Loucy (cell line): Measurements from ENCODE around the gene PNLIPRP1.

ENCODE experiments used
- H2AFZ ChIP-seq: fragments of 200-600 bp; sonication (generic); 2 replicates; pipeline ENCODE4 v1.6.0; 2016; ENCODE audit warnings: antibody characterized with exemption, mild to moderate bottlenecking, low read length, moderate library complexity
- H3F3A ChIP-seq: fragments of 200-600 bp; 2 replicates; pipeline ENCODE4 v1.6.0; 2016; ENCODE audit warnings: antibody characterized with exemption, low read depth, mild to moderate bottlenecking
- H3K27me3 ChIP-seq: fragments of 200-600 bp; sonication (generic); 2 replicates; pipeline ENCODE4 v1.6.1; 2014; ENCODE audit warnings: low read length, mild to moderate bottlenecking; ENCODE audit not compliant: insufficient read depth, poor library complexity, severe bottlenecking
- H3K36me3 ChIP-seq: fragments of 200-600 bp; sonication (generic); 2 replicates; pipeline ENCODE4 v1.6.1; 2016; ENCODE audit warnings: low read length; ENCODE audit not compliant: insufficient read depth
- H3K4me1 ChIP-seq: fragments of 200-600 bp; sonication (generic); 2 replicates; pipeline ENCODE4 v1.5.1; 2014; ENCODE audit warnings: low read length, mild to moderate bottlenecking; ENCODE audit not compliant: insufficient read depth, poor library complexity, severe bottlenecking
- H3K4me2 ChIP-seq: fragments of 200-600 bp; sonication (generic); 2 replicates; pipeline ENCODE4 v1.6.0; 2014; ENCODE audit warnings: antibody characterized with exemption, low read length, low read depth, mild to moderate bottlenecking; ENCODE audit not compliant: poor library complexity, severe bottlenecking
- H3K4me3 ChIP-seq: fragments of 200-600 bp; sonication (generic); 2 replicates; pipeline ENCODE4 v1.5.1; 2014; ENCODE audit warnings: low read length, mild to moderate bottlenecking, mixed read lengths; ENCODE audit not compliant: poor library complexity, severe bottlenecking
- H3K79me2 ChIP-seq: fragments of 200-600 bp; sonication (generic); 2 replicates; pipeline ENCODE4 v1.6.1; 2014; ENCODE audit warnings: low read length; ENCODE audit not compliant: insufficient read depth
- H3K9ac ChIP-seq: fragments of 200-600 bp; sonication (generic); 2 replicates; pipeline ENCODE4 v1.6.0; 2014; ENCODE audit warnings: mild to moderate bottlenecking, low read depth, low read length, moderate library complexity; ENCODE audit not compliant: poor library complexity, severe bottlenecking
- H3K9me2 ChIP-seq: fragments of 200-600 bp; sonication (generic); replicated peaks from 2 replicates; pipeline ENCODE4 v1.6.1; 2016; ENCODE audit warnings: low read depth, low read length, mixed read lengths
- H3K9me3 ChIP-seq: fragments of 200-600 bp; sonication (generic); 2 replicates; pipeline ENCODE4 v1.6.1; 2014; ENCODE audit warnings: mild to moderate bottlenecking, antibody characterized with exemption, low read length, low read depth; ENCODE audit not compliant: insufficient read depth
- H4K20me1 ChIP-seq: fragments of 200-600 bp; sonication (generic); 2 replicates; pipeline ENCODE4 v1.6.0; 2014; ENCODE audit warnings: antibody characterized with exemption, low read length, mild to moderate bottlenecking; ENCODE audit not compliant: insufficient read depth, poor library complexity, severe bottlenecking
- EZH2phosphoT487 ChIP-seq: fragments of 200-600 bp; IDR thresholded peaks from 2 replicates; pipeline ENCODE4 v1.6.1; 2018; ENCODE audit warnings: antibody characterized with exemption, mild to moderate bottlenecking, moderate library complexity, borderline replicate concordance
- TF ChIP-seq, protein P1 (sequence below): fragments of 200-600 bp; sonication (generic); conservative IDR thresholded peaks from 2 replicates; pipeline ENCODE4 v1.5.1; 2014; ENCODE audit warnings: mild to moderate bottlenecking, antibody characterized with exemption, low read length

PNLIPRP1 gene

DNA sequence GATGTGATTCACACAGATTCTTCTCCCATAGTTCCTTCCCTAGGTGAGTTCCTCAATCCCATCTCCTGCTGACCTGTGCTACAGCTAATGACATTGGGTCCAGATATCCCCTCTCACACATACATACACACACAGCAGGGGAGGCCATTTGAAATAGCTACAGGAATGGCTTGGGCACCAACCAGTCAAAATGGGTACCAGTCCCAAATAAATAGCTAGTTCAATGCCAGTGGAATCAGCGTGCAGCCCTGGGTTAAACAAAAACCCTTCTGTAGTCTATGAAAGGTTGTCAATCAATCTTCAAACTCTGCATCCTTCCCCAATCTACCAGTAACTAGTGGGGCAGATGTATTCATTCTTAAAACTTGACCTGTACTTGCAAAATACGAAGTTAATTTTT, 39.3 kb downstream of the PNLIPRP1 start:
- Histone ChIP-seq H3F3A (no peaks in the 10 kb centered on the region), H2AFZ (no peak overlapping the region), H3K9me2 (no peaks in the 10 kb centered on the region), H4K20me1 (no peaks in the 10 kb centered on the region), H3K4me2 (no peak overlapping the region), H3K4me1 (no peaks in the 10 kb centered on the region), H3K79me2 (no peaks in the 10 kb centered on the region), H3K36me3 (no peaks in the 10 kb centered on the region), H3K9me3 (no peaks in the 10 kb centered on the region), H3K4me3 (no peak overlapping the region), H3K27me3 (no peaks in the 10 kb centered on the region), H3K9ac (no peak overlapping the region)
- no peak for TF ChIP-seq EZH2phosphoT487

DNA sequence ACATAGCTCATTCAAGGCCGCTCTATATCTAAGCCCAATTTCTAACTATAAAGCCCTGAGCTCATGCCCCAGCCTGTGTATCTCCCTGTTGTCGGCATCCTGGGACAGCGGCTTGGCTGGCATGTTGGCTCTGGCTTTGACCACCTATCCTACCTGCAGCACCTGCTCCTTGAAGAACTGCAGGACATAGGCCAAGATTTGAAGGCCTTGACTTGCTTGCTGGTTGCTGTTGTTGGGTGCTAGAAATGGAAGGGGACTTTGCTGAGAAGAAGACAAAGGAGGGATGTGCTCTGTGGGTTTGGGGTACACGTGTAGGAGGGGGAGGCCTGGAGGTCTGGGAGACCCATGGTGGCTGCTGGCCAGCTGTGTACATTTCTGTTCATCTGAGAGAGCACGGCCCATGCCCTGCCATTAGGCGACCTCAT, 41.1 kb downstream of the PNLIPRP1 start:
- no peaks in the 10 kb centered on the region for H3K9me2 ChIP-seq
- no peaks in the 10 kb centered on the region for H3F3A ChIP-seq
- no peak overlapping the region for H3K4me3 ChIP-seq
- TF ChIP-seq, protein P1, sequence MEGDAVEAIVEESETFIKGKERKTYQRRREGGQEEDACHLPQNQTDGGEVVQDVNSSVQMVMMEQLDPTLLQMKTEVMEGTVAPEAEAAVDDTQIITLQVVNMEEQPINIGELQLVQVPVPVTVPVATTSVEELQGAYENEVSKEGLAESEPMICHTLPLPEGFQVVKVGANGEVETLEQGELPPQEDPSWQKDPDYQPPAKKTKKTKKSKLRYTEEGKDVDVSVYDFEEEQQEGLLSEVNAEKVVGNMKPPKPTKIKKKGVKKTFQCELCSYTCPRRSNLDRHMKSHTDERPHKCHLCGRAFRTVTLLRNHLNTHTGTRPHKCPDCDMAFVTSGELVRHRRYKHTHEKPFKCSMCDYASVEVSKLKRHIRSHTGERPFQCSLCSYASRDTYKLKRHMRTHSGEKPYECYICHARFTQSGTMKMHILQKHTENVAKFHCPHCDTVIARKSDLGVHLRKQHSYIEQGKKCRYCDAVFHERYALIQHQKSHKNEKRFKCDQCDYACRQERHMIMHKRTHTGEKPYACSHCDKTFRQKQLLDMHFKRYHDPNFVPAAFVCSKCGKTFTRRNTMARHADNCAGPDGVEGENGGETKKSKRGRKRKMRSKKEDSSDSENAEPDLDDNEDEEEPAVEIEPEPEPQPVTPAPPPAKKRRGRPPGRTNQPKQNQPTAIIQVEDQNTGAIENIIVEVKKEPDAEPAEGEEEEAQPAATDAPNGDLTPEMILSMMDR = no peak
- TF ChIP-seq EZH2phosphoT487 = no peak
- no peaks in the 10 kb centered on the region for H4K20me1 ChIP-seq
- no peaks in the 10 kb centered on the region for H3K9me3 ChIP-seq
- no peak overlapping the region for H3K9ac ChIP-seq
- no peak overlapping the region for H2AFZ ChIP-seq
- peaks cover 13% of the 10 kb centered on the region for H3K27me3 ChIP-seq
- H3K4me2 ChIP-seq = no peak overlapping the region
- no peaks in the 10 kb centered on the region for H3K36me3 ChIP-seq
- no peaks in the 10 kb centered on the region for H3K79me2 ChIP-seq
- H3K4me1 ChIP-seq = no peaks in the 10 kb centered on the region

DNA sequence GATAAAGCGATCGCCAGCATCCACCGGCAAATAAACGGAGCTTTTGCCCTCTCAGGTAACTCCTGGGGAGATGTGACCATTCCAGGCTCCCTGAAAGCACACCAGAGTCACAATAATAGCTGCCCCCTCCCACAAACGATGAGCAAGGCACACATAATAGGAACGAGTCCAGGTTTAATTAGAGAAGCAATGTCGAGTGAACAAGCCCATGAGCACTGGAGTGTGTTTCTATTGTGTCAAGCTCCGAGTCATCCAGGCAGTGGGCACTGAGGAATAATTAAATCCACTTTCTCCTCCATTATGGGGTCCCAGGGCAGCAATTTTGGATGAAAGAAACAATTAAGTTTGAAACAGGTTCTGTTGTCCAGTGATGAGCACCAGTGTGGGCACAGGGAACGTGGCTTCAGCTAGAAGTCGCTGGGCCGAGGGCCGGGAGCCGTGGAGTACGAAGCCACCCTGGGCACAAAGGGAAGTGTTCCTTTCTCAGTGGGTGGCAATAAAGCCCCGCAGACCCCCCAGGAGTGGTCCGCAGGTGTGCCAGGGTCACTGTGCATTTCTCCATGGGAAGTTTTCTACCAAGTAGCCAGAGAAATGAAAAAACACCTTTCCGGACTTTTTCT, 41.9 kb downstream of the PNLIPRP1 start:
- Histone ChIP-seq H3K27me3 (peaks cover 13% of the 10 kb centered on the region), H4K20me1 (no peaks in the 10 kb centered on the region), H3F3A (no peaks in the 10 kb centered on the region), H3K9ac (no peak overlapping the region), H3K79me2 (no peaks in the 10 kb centered on the region), H3K36me3 (no peaks in the 10 kb centered on the region), H3K9me2 (no peaks in the 10 kb centered on the region), H2AFZ (no peak overlapping the region), H3K4me2 (no peak overlapping the region), H3K9me3 (no peaks in the 10 kb centered on the region), H3K4me3 (no peak overlapping the region), H3K4me1 (peaks cover 5% of the 10 kb centered on the region)
- TF ChIP-seq EZH2phosphoT487 = no peak
- TF ChIP-seq, protein P1 = no peak

DNA sequence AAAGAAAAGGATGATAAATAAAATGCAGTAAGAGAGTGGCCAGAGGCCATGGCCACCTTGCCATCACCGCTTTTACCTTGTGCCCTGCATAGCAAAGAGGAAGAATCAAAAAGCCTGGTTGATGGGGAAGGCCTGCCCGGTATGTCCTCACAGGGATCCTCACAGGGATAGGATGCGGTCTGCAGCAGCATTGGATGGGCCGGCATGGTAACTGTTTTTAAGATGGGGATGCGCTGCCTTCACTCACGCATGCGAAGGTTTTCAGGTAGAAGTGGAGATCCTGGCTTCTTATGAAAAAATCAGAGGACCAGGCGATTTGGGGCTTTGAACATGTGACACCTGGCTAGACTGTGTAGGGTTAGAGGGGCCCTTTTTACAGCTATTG, 42.4 kb downstream of the PNLIPRP1 start:
- TF ChIP-seq, protein P1 = no peak
- TF ChIP-seq EZH2phosphoT487 = no peak
- no peaks in the 10 kb centered on the region for H4K20me1 ChIP-seq
- H3K9ac ChIP-seq = no peak overlapping the region
- H3K4me2 ChIP-seq = no peak overlapping the region
- H3K4me3 ChIP-seq = no peak overlapping the region
- H3K27me3 ChIP-seq = peaks cover 13% of the 10 kb centered on the region
- H3K4me1 ChIP-seq = peaks cover 9% of the 10 kb centered on the region
- no peak overlapping the region for H2AFZ ChIP-seq
- no peaks in the 10 kb centered on the region for H3K79me2 ChIP-seq
- no peaks in the 10 kb centered on the region for H3F3A ChIP-seq
- no peaks in the 10 kb centered on the region for H3K9me2 ChIP-seq
- no peaks in the 10 kb centered on the region for H3K36me3 ChIP-seq
- no peaks in the 10 kb centered on the region for H3K9me3 ChIP-seq
